Esophagus squamous epithelium (tissue), 5 donors: ENCODE results near the gene PKDCC. TPM values are rescaled to one million over a fixed set of nuclear protein-coding genes. Genes with fewer than 3 reads are reported as not detected.
A peak's percentile ranks its signal among the peaks of the same experiment; 100 is the strongest.

Experiments used
- DNase-seq: peaks from one replicate; lab custom pipeline; 2025; lab: John Stamatoyannopoulos, UW
- H3K27ac ChIP-seq, 4 donors: fragments of 200-600 bp; sonication (generic); one replicate each; pipeline ENCODE4 v1.5.1; 2016 to 2019; ENCODE audit warnings: mild to moderate bottlenecking in 1 of 4
- H3K27me3 ChIP-seq, 4 donors: fragments of 200-600 bp; sonication (generic); 1 replicate in 3 of 4; 2 replicates in 1 of 4; pipeline versions ENCODE4 v1.5.1 to v1.6.0; 2017 to 2021; ENCODE audit warnings: antibody characterized with exemption in 1 of 4
- H3K36me3 ChIP-seq, 3 donors: fragments of 200-600 bp; sonication (generic); one replicate each; pipeline ENCODE4 v1.5.1; 2016 to 2019
- H3K4me1 ChIP-seq, 3 donors: fragments of 200-600 bp; sonication (generic); one replicate each; pipeline ENCODE4 v1.5.1; 2017 to 2019
- H3K4me3 ChIP-seq, 4 donors: fragments of 200-600 bp; sonication (generic); 1 replicate in 3 of 4; 2 replicates in 1 of 4; pipeline ENCODE4 v1.5.1; 2016 to 2019; ENCODE audit warnings: mild to moderate bottlenecking in 2 of 4, moderate library complexity in 1 of 4
- H3K9me3 ChIP-seq, 3 donors: fragments of 200-600 bp; sonication (generic); one replicate each; pipeline ENCODE4 v1.5.1; 2016 to 2019
- CTCF ChIP-seq, 6 experiments: fragments of 450-650 bp in 4 of 6; fragments of 200-600 bp in 2 of 6; sonication (generic) in 2 of 6; IDR thresholded peaks; one replicate each; pipeline ENCODE4 v1.5.1; 2016 to 2019; ENCODE audit warnings: antibody characterized with exemption in 6 of 6, mild to moderate bottlenecking in 4 of 6, moderate library complexity in 4 of 6
- POLR2A ChIP-seq, 4 donors: fragments of 450-650 bp; IDR thresholded peaks; one replicate each; pipeline ENCODE4 v1.6.1; 2017; ENCODE audit warnings: antibody characterized with exemption in 4 of 4, mild to moderate bottlenecking in 4 of 4, moderate library complexity in 3 of 4
- WGBS, 2 donors: methylation state at CpG; one replicate each; pipeline ENCODE4 v1.1.5; 2018; 5-methylcytosine and 5-hydroxymethylcytosine counted together
- intact Hi-C: fragments of 100-400 bp; cut with DNase I; formaldehyde crosslinking; loops from one replicate; pipeline ENCODE4 v1.15.0; 2022
- total RNA-seq, 4 donors: library from RNA; depleted of rRNA; stranded (reverse); fragments of >200 nt; gene quantifications; one replicate each; pipeline ENCODE4 v1.1.0, GENCODE V29; 2016
- donor health status: DM: yes; HTN: yes; CAD: no.

Gene PKDCC
- total RNA-seq, 4 donors from 2014 or later = 0.53 to 16.8 (median 6.4) TPM

GRCh38 chr2:42096869-42097591 lies 49.2 kb downstream of the PKDCC start:
- Histone ChIP-seq H3K36me3 (no peaks in the 10 kb centered on the region), H3K27ac (no peak overlapping the region), H3K4me1 (peaks cover 12 to 55% (median 14%) of the 10 kb centered on the region in 3 donors), H3K9me3 (no peaks in the 10 kb centered on the region), H3K27me3 (no peaks in the 10 kb centered on the region), H3K4me3 (no peak overlapping the region)
- intact Hi-C loops = loop anchor here (5.0 to 10.0 kb wide), 3 partner anchors 140 to 268 kb away; partner anchors contain the start of gene COX7A2L
- no peak for TF ChIP-seq CTCF (IDR thresholded peaks at IDR 0.05)
- TF ChIP-seq POLR2A (IDR thresholded peaks at IDR 0.05) = no peak
- WGBS, 2 donors = 66 to 81% methylated on average over 10 of the region's 10 CpGs
- no peak for DNase-seq

GRCh38 chr2:42098571-42099437 lies 51.0 kb downstream of the PKDCC start:
- Histone ChIP-seq H3K4me1 (peaks cover 15 to 63% (median 18%) of the 10 kb centered on the region in 3 donors), H3K27me3 (no peaks in the 10 kb centered on the region), H3K27ac (peak overlapping the region in 2 of 4 donors; percentile 60 to 68), H3K4me3 (no peak overlapping the region), H3K36me3 (no peaks in the 10 kb centered on the region), H3K9me3 (no peaks in the 10 kb centered on the region)
- 25 to 37% methylated on average over 1 to 3 of the region's 9 CpGs for WGBS, 2 donors
- TF ChIP-seq CTCF (IDR thresholded peaks at IDR 0.05) (no peak), POLR2A (IDR thresholded peaks at IDR 0.05) (no peak)
- intact Hi-C loops = loop anchor here (5.0 to 10.0 kb wide), 3 partner anchors 138 to 266 kb away; partner anchors contain the start of gene COX7A2L
- no peak for DNase-seq

GRCh38 chr2:42099438-42100173 lies 51.8 kb downstream of the PKDCC start:
- TF ChIP-seq CTCF (IDR thresholded peaks at IDR 0.05) = no peak
- no peak for TF ChIP-seq POLR2A (IDR thresholded peaks at IDR 0.05)
- no peaks in the 10 kb centered on the region for H3K9me3 ChIP-seq
- intact Hi-C loops = loop anchor here (5.0 to 10.0 kb wide), 3 partner anchors 138 to 265 kb away; partner anchors contain the start of gene COX7A2L
- H3K27me3 ChIP-seq = no peaks in the 10 kb centered on the region
- H3K36me3 ChIP-seq = no peaks in the 10 kb centered on the region
- H3K4me3 ChIP-seq = no peak overlapping the region
- H3K4me1 ChIP-seq = peaks cover 15 to 63% (median 18%) of the 10 kb centered on the region in 3 donors
- 84 to 86% methylated on average over 4 to 6 of the region's 6 CpGs for WGBS, 2 donors
- H3K27ac ChIP-seq = peak overlapping the region in 2 of 4 donors; percentile 60 to 68
- no peak for DNase-seq

GRCh38 chr2:42100683-42101205 lies 52.9 kb downstream of the PKDCC start:
- H3K4me1 ChIP-seq = peaks cover 15 to 67% (median 18%) of the 10 kb centered on the region in 3 donors
- intact Hi-C loops = no loop called here
- H3K27me3 ChIP-seq = no peaks in the 10 kb centered on the region
- H3K4me3 ChIP-seq = peak overlapping the region; percentile 42 to 67 (median 51)
- H3K9me3 ChIP-seq = no peaks in the 10 kb centered on the region
- no peaks in the 10 kb centered on the region for H3K36me3 ChIP-seq
- peak overlapping the region; percentile 49 to 88 (median 81) for H3K27ac ChIP-seq
- 84 to 100% methylated on average over 2 to 3 of the region's 20 CpGs for WGBS, 2 donors
- no peak for TF ChIP-seq POLR2A (IDR thresholded peaks at IDR 0.05)
- DNase-seq = no peak
